Fibroblast of skin of left biceps (primary cell): ENCODE results near the gene ACO2.
A peak's percentile ranks its signal among the peaks of the same experiment; 100 is the strongest.
"Not testable (repeated sequence)": the region's sequence is repeated elsewhere in the genome, so short reads cannot be mapped to it uniquely, and the experiment has no call there.

Source experiments
- DNase-seq, 2 experiments: peaks; one replicate each; pipeline ENCODE4 v3.0.0-alpha.2; 2013; ENCODE audit warnings: low read depth in 2 of 2

Gene ACO2

DNA sequence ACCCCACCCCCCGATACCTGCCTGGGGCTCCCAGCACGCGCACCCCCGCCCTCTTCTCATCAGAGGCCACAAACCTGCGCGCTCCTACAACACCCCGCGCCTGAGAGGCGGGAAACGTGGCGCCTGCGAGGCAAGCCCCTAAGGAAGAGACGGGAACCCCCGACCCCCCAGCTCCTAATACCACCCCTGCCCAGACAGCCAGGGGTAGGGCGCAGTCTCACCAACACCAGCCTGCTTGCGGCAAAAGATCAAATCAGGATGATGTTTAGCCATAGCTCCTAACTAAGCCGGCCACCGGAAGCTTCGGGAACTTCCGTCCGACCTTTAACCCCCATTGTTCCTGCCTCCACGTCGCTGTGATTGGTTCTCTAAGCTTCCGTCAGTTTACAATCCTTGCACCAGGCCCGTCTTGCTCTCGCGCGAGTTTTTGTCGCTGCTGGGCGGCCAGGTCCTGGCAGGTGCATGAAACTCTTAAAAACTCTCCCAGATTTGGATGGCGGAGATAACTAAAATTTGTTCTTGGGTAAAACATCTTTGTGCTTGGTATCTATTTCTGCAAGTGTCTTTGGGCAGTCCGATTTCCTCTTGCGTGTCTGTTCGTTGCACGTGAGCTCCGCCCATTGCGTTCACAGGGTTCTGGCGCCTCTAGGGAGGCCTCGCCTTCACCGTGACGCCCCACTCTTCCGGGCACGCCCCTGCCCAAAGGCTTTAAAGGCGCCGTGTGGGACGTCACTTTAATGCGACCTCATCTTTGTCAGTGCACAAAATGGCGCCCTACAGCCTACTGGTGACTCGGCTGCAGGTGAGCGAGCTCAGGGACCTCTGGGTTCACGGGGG, at the start of gene ACO2, which contains the start of gene PHF5A:
ACO2 (plus strand) TSS at position 737 of the 837 bp plus-strand sequence; CDS start at position 767, 30 bp downstream.
PHF5A (minus strand) TSS at position 312 of the 837 bp plus-strand sequence; CDS start at position 273, 39 bp downstream.
- peak; percentile 93 to 95 for DNase-seq

DNA sequence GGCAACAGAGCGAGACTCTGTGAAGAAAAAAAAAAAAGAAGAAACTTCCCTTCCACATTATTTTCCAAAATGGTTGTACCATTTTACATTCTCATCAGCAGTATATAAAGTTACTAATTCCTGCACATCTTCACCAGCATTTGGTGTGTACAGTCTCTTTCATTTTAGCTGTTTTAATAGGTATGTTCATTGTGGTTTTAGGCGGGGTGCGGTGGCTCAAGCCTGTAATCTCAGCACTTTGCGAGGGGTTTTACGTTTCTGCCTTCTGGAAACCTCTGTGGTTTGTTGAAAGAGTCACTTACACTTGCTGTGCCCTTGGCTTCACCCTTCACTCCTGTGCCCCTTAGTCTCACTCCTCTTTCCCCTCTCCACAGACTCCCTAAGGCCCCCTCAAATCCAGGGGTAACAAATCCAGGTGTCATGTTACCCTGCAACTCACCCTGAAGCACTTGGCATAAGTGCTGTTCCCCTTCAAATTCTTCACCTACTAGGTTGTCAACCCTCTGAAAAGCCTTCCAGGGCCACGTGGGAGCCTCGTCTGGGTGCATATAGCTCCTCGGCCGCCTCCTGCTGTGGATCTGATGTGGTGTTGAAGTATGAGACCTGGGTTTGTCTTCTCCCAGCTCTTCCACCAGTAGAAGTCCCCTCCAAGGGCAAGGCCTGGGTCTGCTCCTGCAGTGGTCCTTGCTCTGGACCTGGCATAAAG, 43.1 kb upstream of the ACO2 start:
- DNase-seq = no peak

DNA sequence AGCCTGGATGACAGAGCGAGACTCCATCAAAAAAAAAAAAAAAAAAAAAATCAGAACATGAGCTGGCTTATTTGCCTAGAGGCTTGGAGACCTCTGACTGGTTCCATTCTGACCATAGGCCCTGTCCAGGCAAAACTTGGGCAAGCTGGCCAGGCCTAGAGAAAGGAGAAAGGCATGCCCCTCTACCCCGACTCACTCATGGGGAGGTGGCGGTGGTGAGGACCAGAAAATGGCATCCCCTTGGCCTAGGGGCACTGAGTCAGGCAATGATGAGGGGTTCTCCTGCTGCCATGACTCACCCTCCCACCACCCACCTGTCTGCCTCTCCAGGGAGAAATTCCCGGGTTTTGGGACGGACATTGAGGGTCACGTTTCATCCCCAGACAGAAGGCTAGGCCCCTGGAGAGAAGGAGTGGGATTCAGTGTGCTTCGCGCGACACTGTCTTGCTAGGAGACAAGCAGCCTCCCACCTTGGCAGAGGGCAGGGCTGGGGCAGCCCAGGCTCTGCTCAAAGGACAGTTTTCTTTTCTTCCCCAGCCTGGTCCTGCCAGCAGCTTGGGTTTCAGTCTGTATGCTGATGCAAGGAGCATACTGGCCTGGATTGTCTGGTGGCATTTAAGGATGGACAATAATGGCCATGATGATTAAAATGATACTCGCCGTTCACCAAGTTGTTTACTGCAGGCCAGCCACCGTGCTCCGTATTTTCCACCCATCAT, 39.5 kb upstream of the ACO2 start:
- no peak for DNase-seq

DNA sequence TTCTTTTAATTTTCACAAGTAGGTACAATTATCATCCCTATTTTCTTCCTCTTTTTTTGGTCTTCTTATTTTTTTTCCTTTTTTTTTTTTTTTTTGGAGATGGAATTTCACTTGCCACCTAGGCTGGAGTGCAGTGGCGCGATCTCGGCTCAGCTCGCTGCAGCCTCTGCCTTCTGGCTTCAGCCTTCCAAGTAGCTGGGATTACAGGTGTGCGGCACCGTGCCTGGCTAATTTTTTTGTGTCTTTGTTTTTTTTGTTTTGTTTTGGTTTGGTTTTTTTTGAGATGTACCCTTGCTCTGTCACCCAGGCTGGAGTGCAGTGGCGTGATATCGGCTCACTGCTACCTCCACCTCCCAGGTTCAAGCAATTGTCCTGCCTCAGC, 39.0 kb upstream of the ACO2 start:
- no peak for DNase-seq

DNA sequence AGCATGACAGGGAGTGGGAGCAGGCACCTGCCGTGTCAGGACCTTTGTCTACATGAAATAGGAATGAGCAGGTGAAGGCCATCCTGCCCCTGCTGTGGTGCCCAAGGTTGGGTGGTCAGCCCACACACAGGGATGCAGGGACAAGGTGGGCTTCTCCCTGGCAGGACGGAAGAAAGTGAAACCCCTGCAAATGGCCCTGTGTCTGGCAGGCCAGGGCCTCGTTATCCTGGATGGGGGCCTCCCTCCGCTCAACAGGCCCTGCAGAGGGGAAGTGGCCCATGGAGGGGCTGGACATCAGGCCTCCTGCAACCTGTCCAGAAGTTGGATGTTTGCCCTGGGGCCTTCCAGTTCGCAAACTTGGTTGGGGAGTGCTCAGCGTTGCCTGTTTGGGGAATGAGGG, 37.3 kb upstream of the ACO2 start:
- no peak for DNase-seq

DNA sequence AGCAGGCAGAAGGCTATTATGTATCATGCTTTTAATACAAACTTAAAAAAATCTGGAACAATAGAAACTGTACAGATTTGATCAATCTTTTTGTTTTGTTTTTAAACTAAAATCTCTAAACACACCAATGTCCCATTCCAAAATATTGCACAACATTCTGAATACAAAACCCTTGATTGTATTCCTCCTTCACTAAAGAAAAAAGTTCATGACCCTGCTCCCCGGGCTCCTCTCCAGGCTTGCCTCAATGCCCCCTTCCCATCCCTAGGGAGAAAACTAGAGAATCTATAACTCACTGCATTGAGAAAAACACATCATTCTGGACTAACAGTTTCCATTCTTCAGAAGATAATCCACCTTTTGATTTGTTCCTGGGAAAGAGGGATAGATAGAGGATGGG, 35.4 kb upstream of the ACO2 start:
- DNase-seq = not testable (repeated sequence)

DNA sequence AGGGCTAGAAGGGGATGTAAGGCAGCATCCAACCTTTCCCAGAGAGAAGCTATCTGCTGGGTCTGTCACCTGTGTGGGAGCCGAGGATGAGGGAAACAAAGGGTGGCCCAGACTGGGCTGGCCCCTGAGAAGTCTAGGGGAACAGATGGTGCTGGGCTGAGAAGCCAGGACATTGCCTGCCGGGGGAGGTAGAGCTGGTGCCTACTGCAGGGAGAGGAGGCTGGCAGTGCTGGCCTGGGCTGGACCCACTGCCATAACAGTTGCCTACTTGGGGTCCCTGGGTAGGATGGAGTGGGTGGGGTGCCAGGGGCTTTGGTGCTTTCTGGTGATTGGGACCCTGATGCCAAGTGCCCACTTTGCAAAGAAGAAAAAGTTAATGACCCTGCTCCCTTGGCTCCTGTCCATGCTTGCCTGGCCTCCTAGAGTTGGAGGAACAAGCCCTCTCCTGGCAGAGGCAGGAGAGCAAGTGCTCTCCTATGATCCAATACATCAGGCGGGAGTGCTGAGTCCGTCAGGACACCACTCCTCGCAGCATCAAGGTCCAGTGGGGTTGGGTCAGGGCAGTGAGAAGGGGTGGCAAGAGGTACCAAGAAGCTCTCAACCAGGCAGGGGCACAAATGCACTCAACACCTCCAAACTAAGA, 34.4 kb upstream of the ACO2 start:
- DNase-seq = not testable (repeated sequence)

DNA sequence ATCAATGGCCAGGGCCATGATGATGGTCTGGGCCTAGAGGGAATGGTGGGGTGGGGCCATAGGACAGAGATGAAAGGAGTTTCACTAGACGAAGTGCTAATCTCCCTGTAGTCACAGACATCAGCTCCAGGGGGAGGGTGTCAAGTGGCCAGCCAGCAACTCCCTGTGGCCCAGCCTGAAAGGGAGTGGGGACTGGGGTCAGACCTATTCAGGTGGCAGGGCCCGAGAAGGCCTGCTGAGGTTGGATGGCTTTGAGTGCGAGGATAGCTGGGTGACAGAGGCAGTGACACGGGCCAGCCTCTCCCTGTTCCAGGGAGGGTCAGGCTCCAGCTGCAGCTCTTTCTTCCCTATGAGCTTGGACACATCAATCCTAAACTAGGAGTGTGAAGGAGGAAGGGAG, 33.4 kb upstream of the ACO2 start:
- DNase-seq = no peak

DNA sequence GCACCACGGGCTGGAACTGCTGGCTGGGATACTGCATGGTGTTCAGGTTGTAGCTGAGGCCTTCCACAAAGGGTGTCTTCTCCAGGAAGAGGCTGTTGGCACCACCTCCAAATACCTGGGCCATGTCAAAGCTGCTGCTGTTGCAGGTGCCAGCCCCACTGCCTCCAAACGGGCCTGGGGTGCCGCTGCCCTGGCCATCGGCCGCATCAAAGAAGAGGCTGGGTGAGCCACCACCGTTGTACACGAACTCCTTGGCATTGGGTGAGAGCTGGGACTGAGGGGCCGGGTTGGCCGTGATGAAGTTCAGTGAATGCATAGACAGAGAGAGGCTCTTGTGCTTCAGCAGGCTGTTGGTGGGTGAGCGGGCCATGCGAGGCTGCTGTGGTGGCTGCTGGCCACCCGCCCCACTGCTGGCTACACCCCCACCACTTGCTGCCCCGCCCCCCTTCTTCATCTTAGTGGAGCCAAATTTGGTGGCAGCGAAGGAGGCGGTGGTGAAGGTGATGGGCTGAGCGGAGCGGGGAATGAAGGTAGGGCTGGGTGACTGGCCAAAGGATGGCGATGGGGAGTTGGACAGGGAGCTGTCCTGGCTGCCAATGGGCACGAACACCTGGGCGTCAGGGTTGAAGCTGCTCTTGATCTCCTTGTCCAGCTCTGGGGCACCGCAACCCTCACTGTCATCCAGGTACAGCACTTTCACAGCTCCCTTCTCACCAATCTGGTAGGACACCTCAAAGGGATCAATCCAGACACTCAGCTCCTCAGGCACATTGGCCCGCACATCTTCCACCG, 32.4 kb upstream of the ACO2 start:
- DNase-seq = no peak

DNA sequence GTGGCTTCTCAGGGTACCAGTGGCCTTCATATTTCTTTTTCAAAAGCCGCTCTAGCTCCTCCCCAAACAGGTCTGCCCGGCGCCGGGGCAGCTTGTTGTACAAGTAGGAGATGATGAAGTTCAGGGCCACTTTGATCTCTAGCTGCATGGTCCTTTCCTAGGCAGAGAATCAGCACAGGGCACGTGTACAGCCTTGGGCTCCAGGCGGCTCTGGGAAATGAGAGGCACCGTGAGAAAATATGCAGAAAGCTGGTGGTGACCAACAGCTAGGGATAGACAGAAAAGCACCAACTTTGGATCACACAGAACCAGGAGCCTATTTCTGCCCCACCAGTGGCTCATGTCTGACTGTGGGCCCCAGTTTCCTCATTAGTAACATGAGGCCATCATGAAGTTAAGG, 31.7 kb upstream of the ACO2 start:
- no peak for DNase-seq

DNA sequence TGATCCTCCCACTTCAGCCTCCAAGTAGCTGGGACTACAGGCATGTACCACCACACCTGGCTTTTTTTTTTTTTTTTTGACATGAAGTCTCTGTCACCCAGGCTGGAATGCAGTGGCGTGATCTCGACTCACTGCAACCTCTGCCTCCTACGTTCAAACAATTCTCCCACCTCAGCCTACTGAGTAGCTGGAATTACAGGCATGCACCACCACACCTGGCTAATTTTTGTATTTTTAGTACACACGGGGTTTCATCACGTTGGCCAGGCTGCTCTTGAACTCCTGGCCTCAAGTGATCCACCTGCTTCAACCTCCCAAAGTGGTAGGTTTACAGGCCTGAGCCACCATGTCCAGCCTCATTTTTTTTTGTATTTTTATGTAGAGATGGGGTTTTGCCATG, 28.4 kb upstream of the ACO2 start:
- not testable (repeated sequence) for DNase-seq

DNA sequence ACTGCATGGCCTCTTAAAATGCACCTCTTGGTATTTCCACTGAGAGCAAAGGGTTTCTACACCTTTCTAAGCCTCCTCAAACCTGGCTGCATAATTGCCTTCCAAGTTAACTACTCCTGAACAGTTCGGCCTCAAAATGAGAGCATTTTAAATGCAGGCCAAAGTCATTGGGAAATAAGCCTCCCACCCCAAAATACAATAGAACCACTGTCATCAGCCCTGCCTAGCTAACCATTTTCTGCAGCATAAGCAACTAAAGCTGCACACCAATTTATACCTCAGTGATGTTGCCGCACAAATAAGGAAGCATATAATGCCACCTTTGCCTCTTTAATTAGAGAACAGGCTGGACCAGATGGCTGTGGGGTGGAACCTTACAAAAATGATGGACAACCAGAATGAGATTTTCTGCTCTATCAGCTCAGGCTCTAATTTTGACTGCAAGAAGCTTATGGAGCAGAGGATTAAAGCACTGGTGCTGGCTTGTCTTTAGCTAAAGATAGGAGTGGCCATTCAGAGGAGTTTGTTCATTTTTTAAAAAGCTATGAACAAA, 26.6 kb upstream of the ACO2 start:
- DNase-seq = no peak

DNA sequence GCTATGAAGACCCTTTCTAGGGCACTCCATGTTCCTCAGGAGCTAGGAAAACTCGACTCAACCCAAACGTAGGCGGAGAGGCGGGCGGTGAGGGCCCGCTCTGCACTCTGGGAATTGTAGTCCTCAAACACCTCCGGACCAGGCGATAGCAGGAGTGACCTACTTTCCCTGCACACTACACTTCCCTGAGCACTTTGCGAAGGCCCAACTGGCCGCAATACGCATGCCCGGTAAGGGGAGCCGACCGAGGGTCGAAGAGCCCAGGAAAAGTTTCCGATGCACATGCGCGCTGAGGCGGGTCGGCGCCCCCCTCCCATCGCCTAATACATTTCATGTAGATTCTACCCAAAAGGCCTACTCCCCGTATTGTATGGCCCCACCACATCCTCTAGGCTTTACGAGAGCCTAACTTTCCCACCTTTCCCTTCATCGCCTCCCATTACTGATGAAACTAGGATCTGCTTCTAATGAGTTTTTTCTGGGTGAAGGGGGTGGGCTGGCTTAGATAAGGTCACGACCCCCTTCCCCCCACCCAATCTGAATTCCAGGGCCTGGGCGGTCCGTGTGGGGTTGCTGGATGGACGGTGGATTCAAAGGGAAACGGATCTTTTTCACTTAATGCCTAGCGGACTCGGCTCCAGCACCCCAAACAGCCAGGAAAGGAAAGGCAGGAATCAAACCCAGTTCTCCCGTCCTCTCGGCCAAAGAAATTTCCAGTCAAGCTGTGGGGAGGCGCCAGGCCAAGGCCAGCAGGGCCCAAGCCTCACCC, 24.4 kb upstream of the ACO2 start:
- peak; percentile 93 for DNase-seq

DNA sequence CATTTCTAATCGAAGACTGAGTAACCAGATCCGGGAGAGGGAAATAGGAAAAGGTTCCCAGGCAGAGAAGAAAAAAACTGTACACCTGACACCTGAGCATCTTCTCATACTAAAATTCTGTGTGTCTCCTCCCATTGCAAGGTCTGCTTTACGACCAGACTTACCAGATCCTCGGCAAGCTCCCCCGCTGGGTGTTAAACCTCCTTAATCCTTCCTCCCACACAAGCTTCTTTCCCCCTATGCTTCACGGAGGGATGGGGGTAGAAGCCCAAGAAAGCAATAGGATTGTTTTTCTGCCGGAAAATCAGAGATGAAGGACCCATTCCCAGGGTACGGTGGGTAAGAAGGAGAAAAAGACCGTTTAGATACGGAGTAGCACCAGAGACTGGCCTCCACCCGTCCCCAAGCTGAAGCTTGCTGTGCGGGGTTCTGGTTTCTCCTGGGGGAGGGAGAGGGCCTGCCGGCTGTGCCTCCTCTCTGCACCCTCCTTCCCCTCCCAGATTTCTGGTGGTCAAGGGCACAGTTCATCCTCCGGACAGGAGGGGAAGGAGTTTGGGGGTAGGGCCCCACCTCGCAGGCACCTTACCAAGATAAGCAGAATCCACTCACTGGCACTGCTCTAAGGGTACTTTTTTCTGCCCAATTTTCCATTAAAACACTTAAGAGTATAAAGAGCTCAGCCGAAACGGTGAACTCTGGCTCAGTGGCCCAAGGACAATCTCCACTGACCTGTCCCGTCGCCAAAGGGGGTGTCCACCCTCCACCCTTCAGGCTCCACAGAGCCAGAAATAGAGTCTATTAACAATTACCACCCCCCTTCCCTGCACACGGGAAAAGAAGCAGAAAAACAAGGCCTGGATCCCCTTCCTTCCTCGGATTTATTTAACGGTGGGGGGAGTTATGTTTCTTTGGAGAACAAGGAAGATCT, 23.5 kb upstream of the ACO2 start:
- DNase-seq = no peak

DNA sequence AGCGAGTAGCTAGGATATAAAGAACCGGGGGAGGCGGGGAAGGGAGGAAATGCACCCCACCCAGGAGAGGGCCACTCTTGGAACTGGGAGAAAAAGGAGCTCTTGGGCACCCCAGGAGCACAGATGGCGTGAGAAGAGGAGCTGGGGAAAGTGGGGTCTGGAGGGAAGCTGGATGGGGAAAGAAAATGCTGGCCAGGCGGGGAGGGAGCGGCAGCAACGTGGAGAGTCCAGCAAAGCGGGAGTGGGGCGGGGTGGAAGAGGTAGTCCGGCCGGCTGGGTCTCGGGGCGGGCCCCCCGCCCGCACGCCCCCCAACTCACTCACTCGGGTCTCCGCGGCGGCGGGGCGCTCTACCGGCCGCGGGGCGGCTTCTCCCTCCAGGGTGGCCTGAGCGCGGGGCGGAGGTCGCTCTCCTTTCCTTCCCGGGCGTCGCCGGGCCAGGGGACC, 22.8 kb upstream of the ACO2 start:
- DNase-seq = no peak

DNA sequence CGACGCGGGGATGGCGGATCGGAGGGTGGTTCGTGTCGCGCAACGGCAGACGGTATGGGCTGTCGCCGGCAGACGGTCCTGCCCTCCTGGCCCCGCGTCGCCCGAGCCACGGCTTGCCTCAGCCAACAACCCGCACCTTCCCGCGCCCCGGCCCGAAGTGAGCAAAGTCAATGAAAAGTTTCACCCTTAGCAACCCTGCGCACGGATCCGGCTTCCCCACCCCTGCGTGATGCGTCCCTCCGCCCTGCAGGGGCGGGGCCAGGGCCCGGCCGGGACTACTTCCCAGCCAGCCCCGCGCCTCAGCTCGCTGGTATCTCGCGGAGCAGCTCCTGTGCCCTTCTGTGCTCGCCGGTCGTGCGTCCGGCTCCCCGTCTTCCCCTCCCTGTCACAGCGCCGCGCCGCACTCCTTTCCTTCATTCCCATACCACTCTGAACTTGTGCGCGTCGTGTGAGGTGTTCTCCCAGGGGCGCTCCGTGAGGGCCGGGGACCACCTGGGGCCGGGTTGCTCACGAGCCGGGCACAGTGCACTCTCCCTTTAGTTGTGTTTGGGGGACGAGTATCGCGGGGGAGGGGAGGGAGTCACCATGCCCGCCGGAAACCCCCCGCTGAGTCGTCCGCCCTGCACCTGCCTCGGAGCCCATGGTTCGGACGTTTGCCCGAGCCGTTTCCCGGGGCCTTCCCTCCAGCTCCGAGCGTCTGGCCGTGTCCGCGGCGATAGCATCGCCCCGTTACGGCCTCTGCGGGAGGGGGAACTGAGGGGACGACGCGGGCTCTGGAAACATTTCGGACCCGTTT, 22.1 kb upstream of the ACO2 start, which contains the start of gene TOB2:
TOB2 (minus strand) TSS at position 163 of the 796 bp plus-strand sequence. CDS start 9,456 bp downstream, outside the sequence.
- DNase-seq = peak; percentile 88 to 89

DNA sequence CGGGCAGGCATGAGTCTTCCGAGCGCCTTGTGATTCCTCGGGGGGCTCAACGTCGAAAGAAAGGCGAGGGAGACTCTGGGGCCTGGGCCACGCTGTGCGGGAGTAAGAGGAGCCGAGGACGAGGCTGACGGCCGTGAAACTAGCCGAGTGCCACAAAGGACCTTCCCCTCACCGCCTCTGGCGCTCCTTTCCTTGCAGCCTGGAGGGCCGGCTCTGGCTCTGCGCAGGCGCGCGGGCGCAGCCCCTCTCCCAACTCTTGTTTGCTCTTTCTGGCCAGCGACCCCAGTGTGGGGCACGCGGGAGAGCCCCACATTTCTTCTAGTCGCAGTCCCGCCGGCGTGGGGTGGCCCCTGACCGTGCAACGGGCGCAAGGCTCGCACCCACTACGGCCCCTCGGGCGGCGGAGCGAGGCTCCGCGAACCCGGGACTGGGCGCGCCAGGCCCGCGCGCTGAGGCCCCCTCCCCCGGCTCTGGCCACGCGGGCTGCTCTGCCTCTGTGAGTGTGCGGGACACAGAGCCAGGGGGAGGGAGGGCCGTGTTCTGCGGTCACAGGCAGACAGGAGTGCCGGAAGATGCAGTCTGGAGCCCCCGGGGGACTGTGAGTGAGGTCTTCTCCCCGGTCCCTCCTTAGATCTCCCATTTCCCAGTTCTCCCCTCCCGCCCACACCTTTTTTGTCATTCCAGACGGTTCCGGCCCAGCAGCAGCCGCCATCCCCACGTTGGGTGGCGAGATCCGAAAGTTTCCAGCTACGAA, 21.3 kb upstream of the ACO2 start:
- no peak for DNase-seq
